ENCODE results near the gene DEGS1. TPM values are rescaled to one million over a fixed set of nuclear protein-coding genes. Genes with fewer than 3 reads are reported as not detected.

Gene DEGS1
- total RNA-seq, 4 donors from 2014 or later, result 629 to 976 (median 837) TPM

GRCh38 chr1:224149709-224150108 lies 33.3 kb upstream of the DEGS1 start:
- intact Hi-C loops (cut with DNase I; ENCODE audit: low total_unique reads), result no loop called here
- H3K4me3 ChIP-seq (ENCODE audit: low read depth, poor library complexity, severe bottlenecking), result no peak overlapping the region
- 41 to 45% methylated on average over 1 of the region's 1 CpG for WGBS, 2 donors
- DNase-seq (ENCODE audit: low spot score in 2 of 2), result no peak
- TF ChIP-seq CTCF (IDR thresholded peaks at IDR 0.05) (no peak), POLR2A (IDR thresholded peaks at IDR 0.05) (no peak)

- TF ChIP-seq POLR2A (IDR thresholded peaks at IDR 0.05) (no peak), CTCF (IDR thresholded peaks at IDR 0.05) (no peak)
- intact Hi-C loops (cut with DNase I; ENCODE audit: low total_unique reads), result no loop called here
- DNase-seq (ENCODE audit: low spot score in 2 of 2), result no peak
- H3K4me3 ChIP-seq (ENCODE audit: low read depth, poor library complexity, severe bottlenecking), result no peak overlapping the region
- 80 to 81% methylated on average over 3 of the region's 3 CpGs for WGBS, 2 donors
Measured at GRCh38 chr1:224151117-224151516, 31.9 kb upstream of the DEGS1 start.

DNA sequence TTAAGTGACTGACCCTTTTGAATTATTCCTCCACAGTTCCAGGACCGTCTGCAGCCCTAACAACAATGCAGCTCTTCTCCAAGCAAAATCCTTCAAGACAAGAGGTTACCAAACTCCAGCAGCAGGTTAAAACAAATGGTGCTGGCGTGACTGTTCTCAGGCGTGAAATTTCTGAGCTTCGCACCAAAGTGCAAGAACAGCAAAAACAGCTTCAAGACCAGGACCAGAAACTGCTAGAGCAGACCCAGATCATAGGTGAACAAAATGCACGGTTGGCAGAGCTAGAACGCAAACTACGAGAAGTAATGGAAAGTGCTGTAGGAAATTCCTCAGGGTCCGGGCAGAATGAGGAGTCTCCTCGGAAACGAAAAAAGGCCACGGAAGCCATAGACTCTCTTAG lies 25.7 kb upstream of the DEGS1 start:
- WGBS, 2 donors, result 90 to 91% methylated on average over 11 of the region's 11 CpGs
- no peak for TF ChIP-seq POLR2A (IDR thresholded peaks at IDR 0.05)
- no peak for TF ChIP-seq CTCF (IDR thresholded peaks at IDR 0.05)
- H3K4me3 ChIP-seq (ENCODE audit: low read depth, poor library complexity, severe bottlenecking), result no peak overlapping the region
- intact Hi-C loops (cut with DNase I; ENCODE audit: low total_unique reads), result loop anchor here (2.0 kb wide), 1 partner anchor 23 kb away; no protein-coding TSS in a partner anchor
- no peak for DNase-seq (ENCODE audit: low spot score in 2 of 2)

DNA sequence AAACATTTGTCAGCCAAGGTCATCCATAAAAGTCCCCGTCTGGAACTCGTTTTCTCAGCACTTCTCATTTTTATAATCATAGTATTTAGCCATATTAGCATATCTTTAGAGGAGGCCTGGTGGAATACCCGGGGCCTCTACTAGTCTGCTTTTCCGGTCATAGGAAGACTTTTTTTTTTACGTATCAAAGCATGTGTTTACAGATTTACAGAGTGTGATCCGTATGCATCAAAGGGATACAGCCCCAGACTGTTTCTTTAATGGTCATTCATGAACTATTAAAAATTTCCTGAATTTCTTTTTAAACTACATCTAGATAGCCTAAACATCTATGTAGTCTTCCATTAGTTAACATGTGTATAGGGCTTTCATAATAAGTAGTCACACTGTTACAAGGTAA lies 23.5 kb upstream of the DEGS1 start:
- no peak overlapping the region for H3K4me3 ChIP-seq (ENCODE audit: low read depth, poor library complexity, severe bottlenecking)
- 66 to 69% methylated on average over 6 of the region's 6 CpGs for WGBS, 2 donors
- intact Hi-C loops (cut with DNase I; ENCODE audit: low total_unique reads), result no loop called here
- no peak for DNase-seq (ENCODE audit: low spot score in 2 of 2)
- no peak for TF ChIP-seq CTCF (IDR thresholded peaks at IDR 0.05)
- no peak for TF ChIP-seq POLR2A (IDR thresholded peaks at IDR 0.05)

DNA sequence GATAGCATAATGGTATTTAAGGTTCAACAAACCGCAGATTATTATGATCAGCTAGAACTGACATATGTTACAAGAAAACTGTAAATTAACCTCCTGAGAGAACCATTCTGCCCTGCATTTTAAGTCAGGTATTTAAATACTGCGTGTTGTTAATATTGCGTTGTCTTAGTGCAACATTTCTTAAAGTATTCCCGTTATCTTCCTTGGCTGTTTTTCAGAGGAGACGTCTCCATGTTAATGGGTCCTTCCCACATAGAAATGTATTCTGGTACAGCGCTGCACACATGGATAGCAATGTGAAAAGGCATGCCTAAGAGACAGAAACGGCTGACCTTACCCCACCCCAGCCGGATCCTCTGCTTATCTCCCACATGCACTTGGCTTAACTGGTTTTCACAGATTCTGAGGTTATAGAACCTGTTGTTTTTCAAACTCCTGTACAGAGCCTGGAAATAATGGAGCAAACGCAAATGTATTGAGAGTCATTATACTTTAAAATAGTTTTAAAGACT lies 22.8 kb upstream of the DEGS1 start:
- WGBS, 2 donors, result 90 to 94% methylated on average over 9 of the region's 9 CpGs
- TF ChIP-seq POLR2A (IDR thresholded peaks at IDR 0.05) (no peak), CTCF (IDR thresholded peaks at IDR 0.05) (no peak)
- DNase-seq (ENCODE audit: low spot score in 2 of 2), result no peak
- intact Hi-C loops (cut with DNase I; ENCODE audit: low total_unique reads), result no loop called here
- no peak overlapping the region for H3K4me3 ChIP-seq (ENCODE audit: low read depth, poor library complexity, severe bottlenecking)

DNA sequence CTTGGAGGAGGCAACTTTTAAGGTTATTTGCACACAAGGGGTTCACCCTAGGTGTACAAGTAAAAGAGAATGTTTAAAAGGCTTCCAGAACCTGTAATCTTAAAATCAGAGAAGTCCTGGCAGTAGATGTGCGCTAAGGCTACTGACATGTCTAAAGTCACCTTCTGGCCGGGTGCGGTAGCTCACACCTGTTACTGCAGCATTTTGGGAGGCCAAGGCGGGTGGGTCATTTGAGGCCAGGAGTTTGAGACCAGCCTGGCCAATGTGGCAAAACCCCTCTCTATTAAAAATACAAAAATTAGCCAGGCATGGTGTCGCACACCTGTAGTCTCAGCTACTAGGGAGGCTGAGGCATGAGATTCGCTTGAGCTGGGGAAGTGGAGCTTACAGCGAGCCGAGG lies 20.3 kb upstream of the DEGS1 start:
- WGBS, 2 donors, result 96 to 98% methylated on average over 8 of the region's 8 CpGs
- TF ChIP-seq CTCF (IDR thresholded peaks at IDR 0.05) (no peak), POLR2A (IDR thresholded peaks at IDR 0.05) (no peak)
- intact Hi-C loops (cut with DNase I; ENCODE audit: low total_unique reads), result no loop called here
- DNase-seq (ENCODE audit: low spot score in 2 of 2), result no peak
- no peak overlapping the region for H3K4me3 ChIP-seq (ENCODE audit: low read depth, poor library complexity, severe bottlenecking)
